Measurements from ENCODE around the gene TUFT1. TPM values are rescaled to one million over a fixed set of nuclear protein-coding genes. Genes with fewer than 3 reads are reported as not detected.

Gene TUFT1
- total RNA-seq, 2 donors from 2014 or later = 15.2 to 29.0 TPM

DNA sequence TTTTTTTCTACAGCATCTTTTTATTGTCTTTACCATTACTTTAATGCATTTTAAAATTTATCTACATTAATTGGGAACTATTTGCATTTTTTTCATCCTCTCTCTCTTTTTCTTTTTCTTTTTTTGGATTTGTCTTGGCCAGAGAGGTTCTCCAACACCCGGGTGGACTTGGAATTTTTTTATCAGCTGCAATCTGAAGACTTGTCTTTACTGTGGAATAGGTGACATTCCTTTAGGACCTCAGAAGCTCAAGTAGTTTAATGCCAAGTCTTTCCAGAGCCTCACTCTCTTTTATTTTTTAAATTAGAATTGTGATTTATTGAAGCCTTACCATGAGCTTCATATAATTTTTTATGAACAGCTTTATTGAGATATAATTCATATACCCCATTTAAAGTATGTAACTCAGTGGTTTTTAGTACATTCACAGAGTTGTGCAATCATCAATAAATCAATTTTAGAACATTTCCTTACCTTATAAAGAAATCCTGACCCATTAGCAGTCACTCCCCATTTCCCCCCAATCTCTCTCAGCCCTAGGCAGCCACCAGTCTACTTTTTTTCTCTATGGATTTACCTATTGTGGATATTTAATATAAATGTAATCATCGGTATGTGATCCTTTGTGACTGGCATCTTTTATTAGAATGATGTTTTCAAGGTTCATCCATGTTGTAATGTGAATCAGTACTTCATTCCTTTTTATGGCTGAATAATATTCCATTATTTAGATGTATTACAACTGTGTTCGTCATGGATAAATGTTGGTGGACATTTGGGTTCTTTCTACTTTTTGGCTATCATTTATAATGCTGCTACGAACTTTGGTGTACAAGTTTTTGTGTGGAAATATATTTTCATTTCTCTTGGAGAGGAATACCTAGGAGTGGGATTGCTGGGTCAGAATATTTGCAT is 6.2 kb downstream of the TUFT1 start:
- no peak for TF ChIP-seq POLR2AphosphoS5 (IDR thresholded peaks at IDR 0.05)
- TF ChIP-seq POLR2A (IDR thresholded peaks at IDR 0.05) = no peak
- TF ChIP-seq, protein P1, sequence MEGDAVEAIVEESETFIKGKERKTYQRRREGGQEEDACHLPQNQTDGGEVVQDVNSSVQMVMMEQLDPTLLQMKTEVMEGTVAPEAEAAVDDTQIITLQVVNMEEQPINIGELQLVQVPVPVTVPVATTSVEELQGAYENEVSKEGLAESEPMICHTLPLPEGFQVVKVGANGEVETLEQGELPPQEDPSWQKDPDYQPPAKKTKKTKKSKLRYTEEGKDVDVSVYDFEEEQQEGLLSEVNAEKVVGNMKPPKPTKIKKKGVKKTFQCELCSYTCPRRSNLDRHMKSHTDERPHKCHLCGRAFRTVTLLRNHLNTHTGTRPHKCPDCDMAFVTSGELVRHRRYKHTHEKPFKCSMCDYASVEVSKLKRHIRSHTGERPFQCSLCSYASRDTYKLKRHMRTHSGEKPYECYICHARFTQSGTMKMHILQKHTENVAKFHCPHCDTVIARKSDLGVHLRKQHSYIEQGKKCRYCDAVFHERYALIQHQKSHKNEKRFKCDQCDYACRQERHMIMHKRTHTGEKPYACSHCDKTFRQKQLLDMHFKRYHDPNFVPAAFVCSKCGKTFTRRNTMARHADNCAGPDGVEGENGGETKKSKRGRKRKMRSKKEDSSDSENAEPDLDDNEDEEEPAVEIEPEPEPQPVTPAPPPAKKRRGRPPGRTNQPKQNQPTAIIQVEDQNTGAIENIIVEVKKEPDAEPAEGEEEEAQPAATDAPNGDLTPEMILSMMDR (IDR thresholded peaks at IDR 0.05) = no peak
- Histone ChIP-seq H3K27me3 (replicated peaks; ENCODE audit: insufficient read depth) (no peaks in the 10 kb centered on the region), H3K27ac (peak overlapping the region; percentile 32 to 66), H3K4me1 (replicated peaks) (peaks cover 12% of the 10 kb centered on the region), H3K36me3 (no peaks in the 10 kb centered on the region), H3K4me3 (no peak overlapping the region), H3K9me3 (no peaks in the 10 kb centered on the region)
- intact Hi-C loops (cut with DNase I) = no loop called here
- DNase-seq (ENCODE audit: low spot score) = no peak
- 73% methylated on average over 4 of the region's 4 CpGs for WGBS

DNA sequence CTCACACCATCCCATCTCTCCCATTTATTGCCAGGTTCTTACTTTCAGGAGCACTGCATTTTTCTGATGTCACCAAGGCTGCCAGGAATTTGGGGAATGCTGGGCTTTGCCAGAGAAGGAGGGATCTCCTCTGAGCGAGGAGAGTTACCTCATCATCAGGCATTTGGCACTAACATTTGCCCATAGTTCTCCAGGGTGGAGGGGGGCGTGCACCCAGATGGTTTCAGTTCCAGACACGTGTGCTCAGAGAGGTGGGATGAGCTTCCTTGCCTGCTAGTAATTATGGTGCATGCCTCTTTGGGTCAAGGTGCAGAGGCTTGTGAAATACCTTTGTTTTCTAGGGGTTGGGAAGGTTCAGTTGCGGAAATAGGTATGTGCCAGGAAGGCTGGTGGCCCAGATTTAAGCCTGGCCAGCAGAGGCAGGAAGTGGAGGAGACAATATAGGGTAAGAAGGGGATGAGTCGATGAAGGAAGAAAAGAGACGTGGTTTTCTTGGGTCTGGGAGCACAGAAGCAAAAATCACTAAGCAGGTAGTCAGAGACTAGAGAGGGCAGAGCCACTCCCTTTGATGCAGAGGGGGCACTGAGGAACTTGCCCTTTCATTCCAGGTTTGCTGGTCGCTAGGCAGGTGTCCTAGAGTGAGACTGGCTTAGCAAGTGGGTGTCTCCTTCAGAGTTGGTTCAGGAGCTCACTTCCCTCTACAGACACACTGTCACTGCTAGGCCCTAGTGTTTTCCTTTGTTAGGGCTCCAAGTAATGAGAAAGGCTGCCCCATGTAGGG is 7.2 kb downstream of the TUFT1 start:
- WGBS = 29% methylated on average over 7 of the region's 7 CpGs
- Histone ChIP-seq H3K36me3 (no peaks in the 10 kb centered on the region), H3K4me1 (replicated peaks) (peaks cover 5% of the 10 kb centered on the region), H3K27ac (peak overlapping the region; percentile 58 to 66), H3K4me3 (no peak overlapping the region), H3K9me3 (no peaks in the 10 kb centered on the region), H3K27me3 (replicated peaks; ENCODE audit: insufficient read depth) (no peaks in the 10 kb centered on the region)
- TF ChIP-seq, protein P1 (IDR thresholded peaks at IDR 0.05) = no peak
- TF ChIP-seq POLR2AphosphoS5 (IDR thresholded peaks at IDR 0.05) (peak; percentile 92), POLR2A (IDR thresholded peaks at IDR 0.05) (no peak)
- peak; percentile 84 for DNase-seq (ENCODE audit: low spot score)
- intact Hi-C loops (cut with DNase I) = no loop called here

DNA sequence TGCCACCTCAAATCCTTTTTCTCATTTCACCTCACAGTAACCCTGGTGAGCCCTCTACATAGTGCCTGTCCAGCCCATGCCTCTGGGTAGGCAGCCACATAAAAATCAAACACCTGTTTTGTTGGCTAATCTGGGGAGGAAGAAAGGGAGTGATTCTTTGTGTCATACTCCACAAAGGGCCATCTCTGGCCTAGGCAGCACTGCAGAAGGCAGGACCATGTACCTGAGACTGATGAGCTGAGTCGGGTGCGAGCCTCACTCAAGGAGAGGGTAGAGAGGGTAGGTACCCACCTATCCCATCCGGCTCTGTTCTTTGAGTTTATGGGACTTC is 7.8 kb downstream of the TUFT1 start:
- Histone ChIP-seq H3K4me1 (replicated peaks) (no peaks in the 10 kb centered on the region), H3K36me3 (no peaks in the 10 kb centered on the region), H3K27me3 (replicated peaks; ENCODE audit: insufficient read depth) (no peaks in the 10 kb centered on the region), H3K27ac (peak overlapping the region; percentile 58 to 66), H3K4me3 (no peak overlapping the region), H3K9me3 (no peaks in the 10 kb centered on the region)
- TF ChIP-seq POLR2AphosphoS5 (IDR thresholded peaks at IDR 0.05) = no peak
- TF ChIP-seq, protein P1 (IDR thresholded peaks at IDR 0.05) = no peak
- TF ChIP-seq POLR2A (IDR thresholded peaks at IDR 0.05) = no peak
- WGBS = 100% methylated on average over 3 of the region's 3 CpGs
- intact Hi-C loops (cut with DNase I) = no loop called here
- DNase-seq (ENCODE audit: low spot score) = no peak

DNA sequence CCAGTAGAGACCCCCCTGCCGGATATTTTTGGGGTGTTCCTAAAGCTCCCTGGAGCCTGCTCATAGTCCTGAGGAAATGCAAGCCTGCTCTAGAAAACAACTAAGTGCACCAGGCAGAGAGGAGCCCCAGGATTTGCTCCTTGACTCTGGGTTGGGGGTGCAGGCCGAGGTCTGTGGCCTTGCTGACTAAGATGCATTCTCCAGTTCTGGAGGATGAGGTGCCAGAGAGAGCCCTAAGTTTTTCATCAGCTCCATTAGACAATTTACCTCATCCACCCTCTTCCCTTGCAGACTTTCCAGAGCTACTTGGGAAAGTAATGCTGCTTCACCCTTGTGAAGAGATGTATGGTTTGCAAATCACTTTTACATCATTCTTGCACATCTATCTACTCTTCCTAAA is 9.1 kb downstream of the TUFT1 start:
- intact Hi-C loops (cut with DNase I) = no loop called here
- no peaks in the 10 kb centered on the region for H3K36me3 ChIP-seq
- no peak overlapping the region for H3K4me3 ChIP-seq
- H3K9me3 ChIP-seq = no peaks in the 10 kb centered on the region
- no peaks in the 10 kb centered on the region for H3K27me3 ChIP-seq (replicated peaks; ENCODE audit: insufficient read depth)
- TF ChIP-seq POLR2AphosphoS5 (IDR thresholded peaks at IDR 0.05) = no peak
- TF ChIP-seq POLR2A (IDR thresholded peaks at IDR 0.05) = no peak
- TF ChIP-seq, protein P1 (IDR thresholded peaks at IDR 0.05) = no peak
- no peaks in the 10 kb centered on the region for H3K4me1 ChIP-seq (replicated peaks)
- 59% methylated on average over 2 of the region's 2 CpGs for WGBS
- peak overlapping the region; percentile 57 to 65 for H3K27ac ChIP-seq
- DNase-seq (ENCODE audit: low spot score) = no peak
